ENCODE data around the gene SLC35A1. TPM values are rescaled to one million over a fixed set of nuclear protein-coding genes. Genes with fewer than 3 reads are reported as not detected.

The SLC35A1 gene
- total and polyA plus RNA-seq, 2 of the 4 experiments (the other 2 are of a cell fraction): 9.7 to 12.4 TPM

DNA sequence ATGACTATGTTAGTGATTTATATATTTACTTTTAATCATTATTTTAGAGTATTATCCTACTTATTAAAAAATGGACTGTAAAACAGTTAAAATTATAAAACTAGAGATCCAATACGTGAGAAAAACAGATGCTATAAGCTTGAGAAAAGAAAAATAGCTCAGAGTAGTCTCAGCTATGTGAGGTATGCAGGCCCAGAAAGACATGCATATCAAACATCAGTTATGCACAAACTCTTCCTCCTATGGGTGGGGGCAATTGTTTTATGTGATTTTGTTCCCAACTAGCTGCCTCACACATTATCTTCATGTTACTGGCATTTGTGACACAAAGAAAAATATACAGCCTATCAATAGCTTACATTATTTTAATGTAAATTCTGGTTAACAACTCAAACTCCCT lies 88.2 kb downstream of the SLC35A1 start:
- Histone ChIP-seq H2AK9ac (replicated peaks; ENCODE audit: low read depth, low read length, poor library complexity) (no peak overlapping the region), H2BK15ac (ENCODE audit: low read depth, low read length) (no peak overlapping the region), H3K27me3 (ENCODE audit: control insufficient read depth, insufficient read depth, low read length) (no peaks in the 10 kb centered on the region), H4K8ac (ENCODE audit: low read depth in 2 of 2, low read length in 2 of 2) (no peak overlapping the region), H3K56ac (ENCODE audit: extremely low read depth, insufficient read depth, low read length) (no peak overlapping the region), H2AK5ac (ENCODE audit: low read depth, low read length) (no peak overlapping the region), H4K20me1 (ENCODE audit: insufficient read depth, low read length) (peaks cover 7% of the 10 kb centered on the region; the same call in 1 of the 2 replicates), H3K9me1 (ENCODE audit: insufficient read depth, low read length) (peaks cover 5% of the 10 kb centered on the region), H3K4me1 (ENCODE audit: control insufficient read depth, insufficient read depth, low read length) (peaks cover 11% of the 10 kb centered on the region), H3K9ac (ENCODE audit: low read depth, low read length) (no peak overlapping the region; the same call in 1 of the 2 replicates), H2AFZ (replicated peaks; ENCODE audit: low read length, poor library complexity) (no peak overlapping the region), H4K5ac (ENCODE audit: low read depth, low read length) (no peak overlapping the region), H3K9me3 (ENCODE audit: control insufficient read depth, insufficient read depth, low read length) (no peaks in the 10 kb centered on the region), H3K4me2 (ENCODE audit: low read depth, low read length) (no peak overlapping the region; the same call in 1 of the 2 replicates), H3K14ac (replicated peaks; ENCODE audit: low read depth, low read length) (no peak overlapping the region), H2BK20ac (ENCODE audit: low read depth, low read length) (no peak overlapping the region), H3K23ac (ENCODE audit: low read depth, low read length) (no peak overlapping the region), H2BK5ac (ENCODE audit: low read depth, low read length, poor library complexity, severe bottlenecking) (peak overlapping the region; percentile 76), H4K91ac (ENCODE audit: insufficient read depth, low read depth, low read length) (no peak overlapping the region), H3K18ac (ENCODE audit: low read depth, low read length) (no peak overlapping the region), H3K79me1 (ENCODE audit: low read depth in 1 of 2, low read length in 2 of 2) (peaks cover 11 to 52% of the 10 kb centered on the region in 2 experiments; a peak in 3 of 4 replicates), H3K36me3 (ENCODE audit: control insufficient read depth, insufficient read depth, low read length) (peaks cover 25% of the 10 kb centered on the region), H3K4ac (ENCODE audit: low read depth, low read length) (no peak overlapping the region), H3K4me3 (ENCODE audit: insufficient read depth, low read depth, low read length) (no peak overlapping the region), H2BK120ac (ENCODE audit: low read depth, low read length) (no peak overlapping the region), H3K27ac (ENCODE audit: insufficient read depth, low read length) (no peak overlapping the region)
- in situ Hi-C loops (cut with MboI; ENCODE audit: low sequenced_read_pairs): loop anchor here (25.0 kb wide), 1 partner anchor 1301 kb away; no protein-coding TSS in a partner anchor
- CTCF ChIA-PET: no interaction called here
- dilution Hi-C loops (cut with HindIII; ENCODE audit: low sequenced_read_pairs, unreplicated experiment): no loop called here
- ATAC-seq (ENCODE audit: low read depth): peak; percentile 82
- POLR2A ChIA-PET (ENCODE audit: unreplicated experiment): no interaction called here
- DNase-seq: peak; percentile 20
- intact Hi-C loops (cut with micrococcal nuclease): no loop called here
- no TSS peak for BruUV-seq (replicated peaks)
- TF ChIP-seq BHLHE40 (IDR thresholded peaks at IDR 0.05; ENCODE audit: low read depth, low read length): no peak
- TF ChIP-seq, protein P1, sequence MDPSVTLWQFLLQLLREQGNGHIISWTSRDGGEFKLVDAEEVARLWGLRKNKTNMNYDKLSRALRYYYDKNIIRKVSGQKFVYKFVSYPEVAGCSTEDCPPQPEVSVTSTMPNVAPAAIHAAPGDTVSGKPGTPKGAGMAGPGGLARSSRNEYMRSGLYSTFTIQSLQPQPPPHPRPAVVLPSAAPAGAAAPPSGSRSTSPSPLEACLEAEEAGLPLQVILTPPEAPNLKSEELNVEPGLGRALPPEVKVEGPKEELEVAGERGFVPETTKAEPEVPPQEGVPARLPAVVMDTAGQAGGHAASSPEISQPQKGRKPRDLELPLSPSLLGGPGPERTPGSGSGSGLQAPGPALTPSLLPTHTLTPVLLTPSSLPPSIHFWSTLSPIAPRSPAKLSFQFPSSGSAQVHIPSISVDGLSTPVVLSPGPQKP (IDR thresholded peaks at IDR 0.05; ENCODE audit: borderline replicate concordance, low read depth, low read length): no peak
- no peak for TF ChIP-seq MAZ (IDR thresholded peaks at IDR 0.05; ENCODE audit: borderline replicate concordance, low read depth, low read length)
- TF ChIP-seq, protein P2, sequence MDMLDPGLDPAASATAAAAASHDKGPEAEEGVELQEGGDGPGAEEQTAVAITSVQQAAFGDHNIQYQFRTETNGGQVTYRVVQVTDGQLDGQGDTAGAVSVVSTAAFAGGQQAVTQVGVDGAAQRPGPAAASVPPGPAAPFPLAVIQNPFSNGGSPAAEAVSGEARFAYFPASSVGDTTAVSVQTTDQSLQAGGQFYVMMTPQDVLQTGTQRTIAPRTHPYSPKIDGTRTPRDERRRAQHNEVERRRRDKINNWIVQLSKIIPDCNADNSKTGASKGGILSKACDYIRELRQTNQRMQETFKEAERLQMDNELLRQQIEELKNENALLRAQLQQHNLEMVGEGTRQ (IDR thresholded peaks at IDR 0.05; ENCODE audit: low read depth, low read length): no peak
- TF ChIP-seq, protein P3, sequence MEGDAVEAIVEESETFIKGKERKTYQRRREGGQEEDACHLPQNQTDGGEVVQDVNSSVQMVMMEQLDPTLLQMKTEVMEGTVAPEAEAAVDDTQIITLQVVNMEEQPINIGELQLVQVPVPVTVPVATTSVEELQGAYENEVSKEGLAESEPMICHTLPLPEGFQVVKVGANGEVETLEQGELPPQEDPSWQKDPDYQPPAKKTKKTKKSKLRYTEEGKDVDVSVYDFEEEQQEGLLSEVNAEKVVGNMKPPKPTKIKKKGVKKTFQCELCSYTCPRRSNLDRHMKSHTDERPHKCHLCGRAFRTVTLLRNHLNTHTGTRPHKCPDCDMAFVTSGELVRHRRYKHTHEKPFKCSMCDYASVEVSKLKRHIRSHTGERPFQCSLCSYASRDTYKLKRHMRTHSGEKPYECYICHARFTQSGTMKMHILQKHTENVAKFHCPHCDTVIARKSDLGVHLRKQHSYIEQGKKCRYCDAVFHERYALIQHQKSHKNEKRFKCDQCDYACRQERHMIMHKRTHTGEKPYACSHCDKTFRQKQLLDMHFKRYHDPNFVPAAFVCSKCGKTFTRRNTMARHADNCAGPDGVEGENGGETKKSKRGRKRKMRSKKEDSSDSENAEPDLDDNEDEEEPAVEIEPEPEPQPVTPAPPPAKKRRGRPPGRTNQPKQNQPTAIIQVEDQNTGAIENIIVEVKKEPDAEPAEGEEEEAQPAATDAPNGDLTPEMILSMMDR (conservative IDR thresholded peaks at IDR 0.05; ENCODE audit: low read depth, low read length): no peak
- TF ChIP-seq NFE2L2 (IDR thresholded peaks at IDR 0.05; ENCODE audit: low read depth, low read length): no peak
- no peak for TF ChIP-seq RCOR1 (IDR thresholded peaks at IDR 0.05; ENCODE audit: insufficient replicate concordance, low read length)
- TF ChIP-seq CEBPB (IDR thresholded peaks at IDR 0.05; ENCODE audit: low read depth, low read length): no peak
- WGBS, 2 experiments (ENCODE audit: extremely low coverage in 2 of 2, insufficient read length in 1 of 2): no CpG with 5 or more reads among the region's 1 CpG

All from IMR-90 (cell line).